GM19397 (cell line): ENCODE measurements around the gene OSBPL9.
"Not testable (repeated sequence)": the region's sequence is repeated elsewhere in the genome, so short reads cannot be mapped to it uniquely, and the experiment has no call there.

ENCODE experiments used
- ATAC-seq: cut with Tn5 transposase; IDR thresholded peaks from one replicate; pipeline ENCODE4 v1.9.1; 2021; ENCODE audit warnings: mild to moderate bottlenecking, moderate library complexity; ENCODE audit not compliant: unreplicated experiment

The OSBPL9 gene

DNA sequence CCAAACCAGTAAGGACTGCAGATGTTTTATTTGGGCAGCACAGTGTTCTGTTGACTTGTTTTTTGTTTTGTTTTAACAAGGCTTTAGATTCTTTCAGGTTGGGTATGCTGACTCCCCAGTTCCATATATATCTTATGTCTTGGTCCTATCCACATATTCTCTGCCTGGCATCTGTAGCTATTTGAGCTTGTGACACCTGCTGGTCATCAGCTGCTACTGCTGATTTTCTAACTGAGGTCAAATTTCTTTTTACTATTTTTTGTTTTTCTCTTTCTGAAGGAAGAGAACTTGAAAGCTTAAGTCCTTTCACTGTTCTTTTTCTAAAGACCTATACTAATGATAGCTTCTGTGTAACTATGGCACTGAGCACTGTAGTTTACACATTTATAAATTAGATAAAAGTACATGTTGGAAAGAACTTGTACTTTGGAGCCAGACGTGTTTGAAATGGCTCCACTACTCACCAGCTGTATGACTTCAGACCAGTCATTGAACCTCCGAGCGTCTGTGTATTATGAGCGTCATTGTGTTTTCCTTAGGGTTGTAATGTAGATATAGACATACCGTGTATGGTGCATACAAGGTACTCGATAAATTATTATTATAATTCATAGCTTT is 152.2 kb downstream of the OSBPL9 start:
- ATAC-seq: no peak

DNA sequence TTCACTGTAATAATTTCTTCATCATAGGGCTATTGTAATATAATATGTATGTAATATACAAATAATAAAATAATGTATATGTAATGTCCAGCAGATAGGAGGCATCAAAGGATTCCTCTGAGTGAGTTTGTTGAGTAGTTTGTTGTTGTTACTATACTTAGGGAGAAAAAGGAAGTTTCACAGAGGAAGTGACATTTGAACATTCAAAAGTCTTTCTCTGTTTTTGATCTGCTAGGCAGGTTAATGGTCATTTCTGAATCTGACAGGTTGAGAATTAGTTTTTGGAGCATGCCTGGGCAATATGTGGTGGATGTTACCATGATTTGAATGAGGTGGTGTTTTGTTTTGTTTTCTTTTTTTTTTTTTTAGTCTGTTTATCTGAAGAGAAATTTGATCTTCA is 159.5 kb downstream of the OSBPL9 start:
- ATAC-seq: no peak

DNA sequence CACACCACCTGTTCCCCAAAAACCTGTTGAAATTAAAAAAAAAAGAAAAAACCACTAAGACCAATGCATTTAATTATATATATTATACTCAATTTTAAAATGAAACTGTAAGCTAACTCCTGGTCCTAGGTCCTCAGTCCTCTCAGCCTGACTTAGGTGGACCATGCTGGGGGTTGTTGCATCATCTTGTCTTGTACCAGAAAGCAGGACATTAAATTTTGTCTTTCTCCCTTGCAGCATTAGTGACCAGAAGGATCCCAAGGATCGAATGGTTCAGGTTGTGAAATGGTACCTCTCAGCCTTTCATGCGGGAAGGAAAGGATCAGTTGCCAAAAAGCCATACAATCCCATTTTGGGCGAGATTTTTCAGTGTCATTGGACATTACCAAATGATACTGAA is 164.0 kb downstream of the OSBPL9 start:
- no peak for ATAC-seq

DNA sequence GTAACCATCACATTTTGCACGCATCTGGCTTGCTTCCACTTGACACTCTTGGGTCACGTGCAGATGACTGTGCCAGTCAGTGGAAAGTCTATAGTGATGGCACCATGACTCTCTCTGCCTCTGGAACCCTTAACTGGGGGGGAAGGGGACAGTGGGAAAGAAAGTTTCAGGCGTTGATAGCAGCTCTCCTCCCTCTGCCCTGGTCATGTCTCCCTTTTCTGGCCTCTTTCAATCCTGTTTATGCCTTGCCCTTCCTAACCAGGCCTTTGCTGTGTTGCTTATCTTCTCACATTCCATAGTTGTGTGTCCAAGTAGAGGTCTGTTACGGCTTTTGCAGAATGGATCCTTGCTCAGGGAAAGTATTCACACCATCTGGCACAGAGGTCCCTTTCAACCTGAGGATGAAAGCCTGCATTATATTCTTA is 168.1 kb downstream of the OSBPL9 start:
- ATAC-seq: no peak

DNA sequence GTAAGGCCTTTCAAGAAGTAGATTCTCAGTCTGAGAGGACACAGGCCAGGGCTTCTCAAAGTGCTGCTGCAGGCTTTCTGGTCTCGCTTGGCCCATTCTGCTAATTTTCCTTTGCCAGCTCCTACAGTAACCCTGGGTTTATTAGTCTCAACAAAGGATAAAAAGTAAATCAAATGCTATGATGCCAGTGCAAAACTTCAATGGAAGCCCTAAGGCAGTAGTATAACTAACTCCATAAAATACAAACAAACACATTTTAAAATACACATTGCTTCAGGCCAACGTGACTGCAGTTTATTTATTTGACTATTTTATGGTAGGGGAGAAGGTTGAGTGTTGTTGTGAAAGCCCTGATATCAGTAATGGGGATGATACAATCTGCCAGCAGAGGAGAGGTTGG is 172.0 kb downstream of the OSBPL9 start:
- no peak for ATAC-seq

DNA sequence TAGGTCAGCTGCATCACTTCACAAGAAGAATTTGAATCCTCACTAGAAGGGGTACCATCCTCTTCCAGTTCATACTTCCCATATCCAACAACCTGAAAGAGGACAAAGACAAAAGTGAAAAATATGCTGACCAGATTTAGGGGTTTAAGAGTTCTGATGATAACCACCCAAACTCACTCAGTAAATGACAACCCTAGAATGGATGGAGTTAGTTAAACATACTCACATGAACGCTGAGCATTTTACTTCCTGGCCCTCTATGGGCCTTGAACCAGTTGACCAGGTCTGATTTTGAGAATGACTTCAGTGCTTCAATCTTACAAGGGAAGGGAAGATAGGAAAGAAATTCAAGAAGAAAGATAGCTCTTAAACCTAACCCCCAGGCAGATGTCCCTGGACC is 172.4 kb downstream of the OSBPL9 start:
- ATAC-seq: no peak

DNA sequence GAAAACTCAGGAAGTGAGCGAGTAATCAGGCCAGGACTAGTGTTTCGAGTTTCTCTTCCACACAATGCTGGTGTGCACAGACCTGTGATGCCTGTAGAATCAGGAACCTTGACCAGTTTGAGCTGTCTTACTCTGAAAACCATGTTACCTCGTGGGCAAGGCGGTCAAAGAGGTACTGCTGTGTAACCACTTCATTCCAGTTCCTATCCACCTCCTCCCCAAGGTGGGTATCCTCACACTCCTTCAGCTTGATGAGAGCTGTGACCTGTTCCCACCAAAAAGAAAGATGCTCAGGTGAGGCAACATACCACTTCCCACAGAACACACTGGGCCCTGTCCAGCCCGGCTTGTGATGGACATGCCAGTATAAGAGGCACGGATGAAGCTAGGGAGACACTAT is 173.5 kb downstream of the OSBPL9 start:
- no peak for ATAC-seq

DNA sequence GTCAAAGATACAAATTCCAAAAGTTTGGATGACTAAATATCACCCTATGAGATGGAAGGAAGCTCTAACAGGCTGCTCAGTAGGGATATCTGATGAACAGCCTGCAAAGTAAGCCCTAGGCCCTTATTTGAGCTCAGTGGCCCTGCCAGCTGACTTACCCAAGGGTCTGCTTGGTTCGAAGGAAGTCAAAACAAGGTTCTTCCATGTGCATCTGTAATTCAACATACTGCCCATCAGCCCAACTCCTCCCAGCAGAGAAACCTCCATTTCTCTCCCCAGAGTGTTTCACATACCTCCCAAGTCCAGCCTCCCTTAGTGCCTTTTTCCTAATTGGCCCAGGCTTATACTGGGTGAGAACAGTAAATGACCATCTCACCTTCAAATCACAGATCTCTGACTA is 175.0 kb downstream of the OSBPL9 start:
- ATAC-seq: no peak

DNA sequence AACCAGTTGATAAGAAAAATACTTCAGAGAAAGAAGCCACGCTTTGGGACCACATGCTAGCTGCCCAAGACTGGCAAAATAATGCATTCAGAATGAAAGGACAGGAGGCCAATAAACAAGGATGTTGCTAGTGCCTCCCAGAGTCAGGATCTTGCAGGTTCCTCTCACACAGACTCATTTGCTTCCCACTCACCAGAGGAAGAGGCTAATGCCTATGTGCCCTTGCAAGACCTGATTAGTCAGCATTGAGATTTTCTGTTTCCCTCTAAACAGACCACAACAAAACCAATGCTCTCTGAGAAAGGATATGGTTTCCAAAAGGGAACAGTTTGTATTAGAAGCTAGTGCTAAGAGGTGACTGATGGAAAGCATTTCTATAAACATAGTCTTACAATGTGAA is 176.0 kb downstream of the OSBPL9 start:
- no peak for ATAC-seq

DNA sequence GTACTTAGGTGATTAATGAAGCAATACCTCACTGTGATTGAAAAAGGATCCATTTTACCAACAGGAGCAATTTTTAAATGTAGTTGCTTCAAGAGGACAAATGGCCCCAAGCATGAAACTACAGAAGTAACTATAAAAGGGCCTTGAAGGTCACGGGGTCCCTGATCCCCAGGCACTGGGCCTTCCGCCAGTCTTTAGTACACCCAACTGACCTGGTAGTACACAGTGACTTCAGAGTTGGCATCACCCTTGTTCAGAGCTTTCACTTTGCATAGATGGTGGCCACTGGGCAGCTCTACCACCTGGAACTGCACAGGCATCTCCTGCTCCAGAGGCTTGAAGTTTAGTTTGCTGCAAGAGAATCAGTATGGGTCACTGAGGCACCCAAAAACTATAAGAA is 177.4 kb downstream of the OSBPL9 start:
- ATAC-seq: no peak

DNA sequence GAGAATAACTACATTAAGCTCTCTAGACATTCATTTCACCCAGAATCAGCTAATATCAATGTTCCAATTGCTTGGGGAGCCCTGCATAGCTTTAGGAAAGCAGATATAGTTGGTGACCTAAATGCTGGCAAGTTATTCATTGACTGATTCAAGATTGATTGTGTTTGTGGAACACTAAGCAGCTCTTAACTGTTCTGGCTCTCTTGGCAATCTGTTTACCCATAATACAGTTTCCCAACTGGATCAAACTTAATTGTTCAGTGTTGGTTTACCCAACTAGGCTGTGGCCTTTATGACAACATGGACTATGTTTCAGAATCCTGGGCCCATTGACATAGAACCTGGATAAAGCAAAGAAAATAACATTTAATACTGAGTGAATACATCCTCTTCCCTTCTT is 178.0 kb downstream of the OSBPL9 start:
- no peak for ATAC-seq

DNA sequence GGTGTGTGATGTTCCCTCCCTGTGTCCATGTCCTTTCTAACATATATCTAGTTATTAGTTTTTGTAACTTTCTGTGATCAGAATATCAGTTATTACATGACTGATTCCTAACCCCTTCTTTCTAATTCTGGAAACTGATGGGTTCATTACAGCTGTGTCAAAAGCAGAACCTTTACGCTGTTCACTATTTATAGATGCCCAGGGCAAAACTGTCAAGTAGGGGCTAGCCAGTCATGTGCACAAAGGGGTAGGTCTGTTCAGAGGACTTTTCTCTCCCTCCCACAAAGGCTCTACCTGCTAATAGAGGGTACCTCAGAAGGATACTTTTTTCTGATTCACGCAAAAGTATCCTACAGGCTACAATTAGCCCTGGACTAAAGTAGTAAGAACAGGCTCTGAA is 182.5 kb downstream of the OSBPL9 start:
- no peak for ATAC-seq

DNA sequence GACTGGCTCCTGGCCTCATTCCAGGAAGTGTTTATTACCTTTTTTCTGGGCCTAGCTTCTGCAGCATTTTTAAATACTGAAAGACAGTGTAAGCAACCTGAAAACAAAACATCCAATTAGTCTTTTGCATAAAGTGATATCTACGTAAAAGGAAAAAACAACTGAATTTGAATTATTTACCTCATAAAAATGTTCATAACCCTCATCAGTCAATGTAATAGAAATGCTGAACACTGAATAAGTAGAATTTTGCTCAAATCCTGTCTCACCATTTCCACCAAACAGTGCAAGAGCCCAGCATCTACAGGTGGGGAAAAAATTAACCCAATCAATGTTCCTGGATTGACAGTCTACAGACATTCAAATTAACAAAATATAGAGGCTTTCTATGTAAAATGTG is 197.6 kb downstream of the OSBPL9 start:
- no peak for ATAC-seq

DNA sequence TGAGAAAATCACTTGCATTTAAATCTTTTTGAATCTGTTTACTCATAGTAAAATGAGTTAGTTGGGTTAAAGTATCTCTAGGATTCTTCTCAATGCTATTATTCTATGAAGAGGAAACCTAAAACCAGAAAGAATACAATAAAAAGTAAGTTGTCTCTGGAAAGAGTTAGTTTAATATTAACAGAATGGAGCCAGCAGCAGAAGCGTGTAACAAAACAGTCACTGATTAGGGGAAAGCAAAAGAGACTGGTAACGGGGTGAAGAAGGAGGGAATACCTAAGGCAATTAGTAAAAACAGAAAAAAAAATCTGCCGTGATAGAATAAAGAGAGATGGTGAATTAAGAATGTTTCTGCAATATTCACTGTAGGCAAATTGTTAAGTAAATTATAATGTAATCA is 201.6 kb downstream of the OSBPL9 start:
- ATAC-seq: no peak

DNA sequence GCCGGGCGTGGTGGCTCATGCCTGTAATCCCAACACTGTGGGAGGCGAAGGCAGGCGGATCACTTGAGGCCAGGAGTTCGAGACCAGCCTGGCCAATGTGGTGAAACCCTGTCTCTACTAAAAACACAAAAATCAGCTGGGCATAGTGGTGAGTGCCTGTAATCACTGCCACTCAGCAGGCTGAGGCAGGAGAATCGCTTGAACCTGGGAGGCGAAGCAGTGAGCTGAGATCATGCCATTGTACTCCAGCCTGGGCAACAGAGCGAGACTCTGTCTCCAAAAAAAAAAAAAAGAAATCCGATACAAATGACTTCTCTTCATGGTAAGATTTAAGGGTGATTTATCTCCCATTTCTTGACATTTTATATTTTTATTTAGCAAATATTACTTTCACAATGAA is 202.1 kb downstream of the OSBPL9 start:
- ATAC-seq: not testable (repeated sequence)

DNA sequence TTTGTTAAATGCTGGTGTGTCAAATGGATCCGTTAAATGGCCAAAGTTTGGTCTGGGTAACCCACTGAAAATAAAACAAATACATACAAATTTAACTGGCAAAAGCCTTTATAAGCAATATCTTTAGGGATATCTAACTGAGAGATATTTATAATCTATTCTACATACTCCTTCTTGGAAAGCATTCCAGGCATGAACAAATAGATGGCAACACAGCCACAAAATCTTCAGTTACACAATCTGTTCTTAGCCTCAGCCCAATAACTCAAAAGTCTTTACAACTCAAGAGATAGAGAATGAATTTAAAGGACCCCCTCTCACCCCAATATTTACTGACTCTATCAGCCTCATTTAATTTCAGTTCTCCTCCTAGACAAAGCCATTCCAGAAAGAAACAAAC is 202.9 kb downstream of the OSBPL9 start:
- ATAC-seq: no peak

DNA sequence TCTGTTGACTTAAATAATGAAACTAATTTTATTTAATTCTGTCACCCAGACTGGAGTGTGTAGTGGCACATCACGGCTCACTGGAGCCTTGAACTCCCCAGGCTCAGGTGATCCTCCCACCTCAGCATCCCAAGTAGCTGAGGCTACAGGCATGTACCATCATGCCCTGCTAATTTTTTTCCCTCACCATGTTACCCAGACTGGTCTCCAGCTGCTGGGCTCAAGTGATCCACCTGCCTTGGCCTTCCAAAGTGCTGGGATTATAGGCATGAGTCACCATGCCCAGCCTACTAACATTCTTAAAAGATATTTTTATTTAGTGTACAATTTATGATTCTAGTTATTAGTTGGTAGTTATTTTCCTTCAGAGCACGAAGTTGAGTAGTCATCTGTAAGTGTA is 212.2 kb downstream of the OSBPL9 start:
- ATAC-seq: no peak

DNA sequence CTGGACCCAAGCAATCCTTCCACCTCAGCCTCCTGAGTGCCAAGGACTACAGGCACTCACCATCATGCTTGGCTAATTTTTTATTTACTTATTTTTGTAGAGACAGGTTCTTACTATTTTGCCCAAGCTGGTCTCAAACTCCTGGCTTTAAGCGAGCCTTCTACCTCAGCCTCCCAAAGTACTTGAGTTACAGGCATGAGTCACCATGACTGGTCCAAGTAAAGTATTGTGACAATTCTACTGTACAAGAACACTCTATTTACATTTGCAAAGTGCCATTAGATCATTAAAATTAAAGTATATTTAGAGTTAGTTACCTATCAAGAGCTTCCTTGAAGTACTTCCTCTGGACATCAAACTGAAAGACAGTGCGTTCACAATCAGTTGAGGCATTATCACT is 216.8 kb downstream of the OSBPL9 start:
- ATAC-seq: no peak

DNA sequence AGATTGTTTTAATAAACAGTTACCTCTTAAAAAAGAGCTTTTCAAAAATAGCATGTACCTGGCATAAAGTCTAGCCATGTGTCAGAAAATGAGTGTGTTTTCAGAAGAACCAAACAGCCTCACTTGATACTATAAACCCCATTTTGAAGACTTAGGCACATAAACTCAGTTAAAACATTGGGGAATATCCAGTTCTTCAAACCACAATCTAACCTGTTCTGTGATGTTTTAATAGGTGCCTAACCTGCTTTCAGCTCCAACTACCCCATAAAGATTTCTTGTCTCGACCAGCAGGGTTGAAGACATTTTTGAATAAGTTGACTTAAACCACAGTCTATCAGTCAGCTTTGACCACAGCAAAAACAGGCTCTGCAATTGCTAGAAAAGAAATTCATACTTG is 220.4 kb downstream of the OSBPL9 start:
- no peak for ATAC-seq
